ENCODE measurements around the gene ITGA5.

DNA sequence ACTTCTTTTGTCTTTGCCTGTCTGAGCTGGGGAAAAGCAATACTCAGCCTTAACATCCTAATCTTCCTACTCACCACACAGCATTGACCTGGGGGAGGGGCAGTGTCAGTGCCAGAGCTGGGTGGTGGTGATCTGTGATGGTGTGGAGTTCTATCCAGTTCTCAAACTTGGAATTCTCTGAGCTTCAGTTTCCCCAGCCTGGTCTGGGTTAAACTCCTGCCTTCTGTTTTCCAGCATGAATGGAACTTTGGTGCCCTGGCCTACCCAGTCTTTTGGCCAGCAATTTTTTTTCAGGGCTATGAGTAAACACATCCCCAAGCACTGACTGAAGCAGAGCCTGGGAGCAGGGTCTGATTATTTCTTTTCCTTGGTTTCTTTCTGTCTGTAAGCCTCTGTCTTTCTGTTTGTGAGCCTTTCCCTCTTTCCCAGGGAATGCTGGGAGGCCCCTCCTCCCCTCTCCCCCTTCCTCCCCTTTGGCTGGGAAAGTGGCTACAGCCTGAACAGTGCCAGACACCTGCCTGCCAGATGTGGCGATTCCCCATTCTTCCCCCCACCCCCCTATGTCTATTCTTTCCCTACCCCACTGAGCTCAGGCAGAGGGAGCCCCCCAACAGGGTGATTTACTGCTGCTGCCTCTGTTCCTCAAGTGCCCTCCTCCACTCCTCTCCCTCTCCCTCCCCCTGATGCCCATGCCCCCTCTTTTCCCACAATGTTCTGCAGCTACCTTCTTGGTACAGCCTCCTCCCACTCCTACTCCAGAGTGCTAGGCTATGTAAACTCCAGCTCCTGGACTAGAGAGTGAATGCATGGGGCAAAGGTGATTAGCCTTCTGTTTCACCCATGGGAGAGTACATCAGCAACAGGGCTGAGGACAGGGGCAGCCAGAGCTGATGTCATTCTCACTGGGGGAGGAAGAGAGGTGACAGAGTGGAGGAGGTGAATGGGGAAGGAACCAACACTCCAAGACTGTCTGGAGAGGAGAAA is 65.9 kb downstream of the ITGA5 start:
- TF ChIP-seq EZH2 (IDR thresholded peaks at IDR 0.05; ENCODE audit: insufficient read depth, poor library complexity, severe bottlenecking) (no peak), EZH2phosphoT487 (IDR thresholded peaks at IDR 0.05; ENCODE audit: insufficient read depth, low read depth) (no peak)
